Smooth muscle cell (in vitro differentiated cells): ENCODE results near the gene TMEM156. TPM values are rescaled to one million over a fixed set of nuclear protein-coding genes. Genes with fewer than 3 reads are reported as not detected.

Experiments
- DNase-seq: peaks from one replicate; lab custom pipeline; 2025; ENCODE audit not compliant: unreplicated experiment; lab: John Stamatoyannopoulos, UW
- H2AFZ ChIP-seq: fragments of 200-600 bp; sonication (generic); 2 replicates; pipeline ENCODE4 v1.6.0; 2016; ENCODE audit warnings: antibody characterized with exemption, low read depth, mild to moderate bottlenecking
- H3F3A ChIP-seq: fragments of 200-600 bp; sonication (generic); 2 replicates; pipeline ENCODE4 v1.6.0; 2017; ENCODE audit warnings: antibody characterized with exemption, low read depth
- H3K27ac ChIP-seq: fragments of 200-600 bp; sonication (generic); 2 replicates; pipeline ENCODE4 v1.5.1; 2016; ENCODE audit warnings: low read depth, mild to moderate bottlenecking
- H3K27me3 ChIP-seq: fragments of 200-600 bp; sonication (generic); 2 replicates; pipeline ENCODE4 v1.6.1; 2016; ENCODE audit warnings: low read depth, mild to moderate bottlenecking
- H3K36me3 ChIP-seq: fragments of 200-600 bp; sonication (generic); 2 replicates; pipeline ENCODE4 v1.5.1; 2016; ENCODE audit warnings: low read depth
- H3K4me1 ChIP-seq: fragments of 200-600 bp; sonication (generic); 2 replicates; pipeline ENCODE4 v1.5.1; 2016; ENCODE audit warnings: low read depth
- H3K4me2 ChIP-seq: fragments of 200-600 bp; sonication (generic); 2 replicates; pipeline ENCODE4 v1.6.0; 2016; ENCODE audit warnings: mild to moderate bottlenecking
- H3K4me3 ChIP-seq: fragments of 200-600 bp; sonication (generic); 2 replicates; pipeline ENCODE4 v1.5.1; 2016; ENCODE audit warnings: mild to moderate bottlenecking
- H3K79me2 ChIP-seq: fragments of 200-600 bp; sonication (generic); 2 replicates; pipeline ENCODE4 v1.6.0; 2016; ENCODE audit warnings: low read depth, mild to moderate bottlenecking
- H3K9ac ChIP-seq: fragments of 200-600 bp; sonication (generic); 2 replicates; pipeline ENCODE4 v1.6.0; 2016; ENCODE audit warnings: low read depth
- H3K9me3 ChIP-seq: fragments of 200-600 bp; sonication (generic); replicated peaks from 2 replicates; pipeline ENCODE4 v1.5.1; 2016; ENCODE audit warnings: low read depth
- H4K20me1 ChIP-seq: fragments of 200-600 bp; sonication (generic); 2 replicates; pipeline ENCODE4 v1.6.0; 2016; ENCODE audit warnings: low read depth
- WGBS: methylation state at CpG from one replicate; pipeline ENCODE4 v1.1.7; 2016; ENCODE audit warnings: low lambda C conversion rate; 5-methylcytosine and 5-hydroxymethylcytosine counted together
- polyA plus RNA-seq: library from polyadenylated mRNA; unstranded; fragments of >200 nt; fragmentation: Nextera tagmentation; extraction: Ambion mirVana; gene quantifications from 2 replicates; pipeline ENCODE4 v1.2.1, GENCODE V29; 2016
- total RNA-seq: library from RNA; depleted of rRNA; stranded (reverse); fragments of >200 nt; gene quantifications from 2 replicates; pipeline ENCODE4 v1.2.3, GENCODE V29; 2014
- TF ChIP-seq, protein P1 (sequence below): fragments of 200-600 bp; sonication (generic); IDR thresholded peaks from 2 replicates; pipeline ENCODE4 v1.5.1; 2017; ENCODE audit warnings: borderline replicate concordance, mild to moderate bottlenecking, antibody characterized with exemption; ENCODE audit not compliant: insufficient read depth, poor library complexity, severe bottlenecking

The TMEM156 gene
- total and polyA plus RNA-seq, 2 experiments from 2014 or later: 0.04 TPM; not detected in 1

DNA sequence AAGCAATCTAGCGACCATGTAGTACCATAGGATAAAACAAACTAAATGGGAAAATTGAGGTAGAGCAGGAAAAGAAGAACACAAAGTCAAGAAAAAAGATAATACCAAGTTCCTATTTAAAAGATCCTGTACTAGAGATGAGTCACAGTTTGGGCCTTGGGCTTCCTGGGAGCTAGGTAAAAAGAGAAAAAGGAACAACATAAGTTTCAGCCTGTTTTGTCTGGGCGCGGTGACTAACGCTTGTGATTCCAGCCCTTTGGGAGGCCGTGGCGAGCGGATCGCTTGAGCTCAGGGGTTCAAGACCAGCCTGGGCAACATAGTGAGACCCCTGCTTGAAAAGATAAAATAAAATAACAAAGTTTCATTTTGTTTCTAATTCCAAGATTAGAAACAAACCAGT is 14.0 kb upstream of the TMEM156 start:
- Histone ChIP-seq H3K4me3 (peak overlapping the region; percentile 68), H3K79me2 (peaks cover 50% of the 10 kb centered on the region), H4K20me1 (peaks cover 9% of the 10 kb centered on the region), H3K4me1 (peaks cover 15% of the 10 kb centered on the region), H3K27me3 (no peaks in the 10 kb centered on the region), H3F3A (peaks cover 8% of the 10 kb centered on the region), H3K9ac (no peak overlapping the region), H2AFZ (no peak overlapping the region), H3K9me3 (no peaks in the 10 kb centered on the region), H3K4me2 (peak overlapping the region; percentile 87), H3K36me3 (no peaks in the 10 kb centered on the region), H3K27ac (peak overlapping the region; percentile 78)
- 61% methylated on average over 8 of the region's 8 CpGs for WGBS
- DNase-seq: no peak
- TF ChIP-seq, protein P1, sequence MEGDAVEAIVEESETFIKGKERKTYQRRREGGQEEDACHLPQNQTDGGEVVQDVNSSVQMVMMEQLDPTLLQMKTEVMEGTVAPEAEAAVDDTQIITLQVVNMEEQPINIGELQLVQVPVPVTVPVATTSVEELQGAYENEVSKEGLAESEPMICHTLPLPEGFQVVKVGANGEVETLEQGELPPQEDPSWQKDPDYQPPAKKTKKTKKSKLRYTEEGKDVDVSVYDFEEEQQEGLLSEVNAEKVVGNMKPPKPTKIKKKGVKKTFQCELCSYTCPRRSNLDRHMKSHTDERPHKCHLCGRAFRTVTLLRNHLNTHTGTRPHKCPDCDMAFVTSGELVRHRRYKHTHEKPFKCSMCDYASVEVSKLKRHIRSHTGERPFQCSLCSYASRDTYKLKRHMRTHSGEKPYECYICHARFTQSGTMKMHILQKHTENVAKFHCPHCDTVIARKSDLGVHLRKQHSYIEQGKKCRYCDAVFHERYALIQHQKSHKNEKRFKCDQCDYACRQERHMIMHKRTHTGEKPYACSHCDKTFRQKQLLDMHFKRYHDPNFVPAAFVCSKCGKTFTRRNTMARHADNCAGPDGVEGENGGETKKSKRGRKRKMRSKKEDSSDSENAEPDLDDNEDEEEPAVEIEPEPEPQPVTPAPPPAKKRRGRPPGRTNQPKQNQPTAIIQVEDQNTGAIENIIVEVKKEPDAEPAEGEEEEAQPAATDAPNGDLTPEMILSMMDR: no peak

DNA sequence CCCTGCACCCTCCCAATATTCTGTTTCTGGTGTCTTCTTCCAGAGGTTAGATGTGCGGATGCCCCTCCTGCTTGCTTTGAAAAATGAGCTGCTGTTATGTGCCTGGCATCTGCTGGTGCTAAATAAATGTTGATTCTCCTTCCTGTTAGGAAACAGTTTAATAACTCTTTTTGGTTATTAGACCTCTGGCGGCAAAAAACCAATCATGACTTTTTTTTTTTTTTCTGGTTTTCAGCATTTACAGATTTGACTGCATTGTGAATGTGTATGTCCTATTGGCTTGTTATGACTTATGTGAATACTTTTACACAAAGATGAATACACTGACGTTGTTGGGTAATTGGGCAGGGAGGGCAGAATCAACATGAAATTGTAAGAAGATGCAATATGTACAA is 13.6 kb upstream of the TMEM156 start:
- Histone ChIP-seq H2AFZ (peak overlapping the region; percentile 53), H3K36me3 (no peaks in the 10 kb centered on the region), H3K79me2 (peaks cover 46% of the 10 kb centered on the region), H3K4me2 (peak overlapping the region; percentile 87), H4K20me1 (peaks cover 9% of the 10 kb centered on the region), H3K4me1 (peaks cover 15% of the 10 kb centered on the region), H3K27me3 (no peaks in the 10 kb centered on the region), H3K9ac (no peak overlapping the region), H3K4me3 (peak overlapping the region; percentile 68), H3F3A (peaks cover 8% of the 10 kb centered on the region), H3K27ac (peak overlapping the region; percentile 78), H3K9me3 (no peaks in the 10 kb centered on the region)
- DNase-seq: no peak
- WGBS: 24% methylated on average over 3 of the region's 3 CpGs
- TF ChIP-seq, protein P1: no peak

DNA sequence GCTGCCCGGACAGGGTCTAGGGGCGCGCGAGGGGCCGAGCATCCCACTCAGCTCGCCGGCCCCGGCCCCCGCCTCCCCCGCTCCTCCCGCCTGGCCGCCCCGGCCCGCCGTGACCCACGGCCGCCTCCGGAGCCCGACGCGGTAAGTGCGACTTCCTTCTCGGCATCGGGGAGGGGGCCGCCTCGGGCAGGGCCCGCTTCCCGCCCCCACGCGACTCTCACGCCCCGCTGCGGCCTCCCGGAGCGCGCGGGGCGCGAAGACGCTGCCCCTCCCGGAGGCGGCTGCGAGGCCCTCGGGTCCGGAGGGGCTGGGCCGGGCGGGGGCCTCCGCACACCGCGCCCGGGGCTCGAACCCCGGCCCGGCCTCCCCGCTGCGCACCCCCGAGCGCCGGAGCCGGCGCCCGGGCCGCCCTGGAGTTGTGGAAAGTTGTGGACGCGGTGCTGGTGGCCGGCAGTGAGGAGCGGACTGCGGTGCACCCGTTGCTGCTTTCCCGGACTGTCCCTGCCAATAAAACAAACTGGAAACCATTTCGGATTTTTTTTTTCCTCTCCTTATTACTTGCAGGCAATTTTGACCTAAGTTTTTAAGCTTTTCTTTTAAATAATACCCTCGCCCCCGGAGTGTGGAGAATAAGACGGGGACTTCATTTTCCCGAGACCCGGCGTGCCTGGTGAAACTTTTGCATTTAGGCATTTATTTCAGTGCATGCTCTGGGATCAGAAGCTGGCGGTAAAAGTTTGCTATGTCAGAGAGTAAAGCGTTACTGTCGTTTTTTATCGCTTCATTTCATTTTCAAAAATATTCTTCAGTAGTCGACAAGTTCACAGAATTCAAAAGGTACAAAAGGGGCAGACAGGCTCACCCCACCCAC is 13.0 kb upstream of the TMEM156 start:
- H3K27ac ChIP-seq: peak overlapping the region; percentile 78
- under 1% methylated on average over 27 of the region's 82 CpGs for WGBS
- H2AFZ ChIP-seq: peak overlapping the region; percentile 69
- no peaks in the 10 kb centered on the region for H3K36me3 ChIP-seq
- peaks cover 8% of the 10 kb centered on the region for H3F3A ChIP-seq
- peak overlapping the region; percentile 68 for H3K4me3 ChIP-seq
- peaks cover 40% of the 10 kb centered on the region for H3K79me2 ChIP-seq
- H3K4me2 ChIP-seq: peak overlapping the region; percentile 87
- H3K4me1 ChIP-seq: peaks cover 15% of the 10 kb centered on the region
- peaks cover 9% of the 10 kb centered on the region for H4K20me1 ChIP-seq
- peak; percentile 46 for DNase-seq
- H3K27me3 ChIP-seq: no peaks in the 10 kb centered on the region
- TF ChIP-seq, protein P1: no peak
- H3K9ac ChIP-seq: peak overlapping the region; percentile 45
- no peaks in the 10 kb centered on the region for H3K9me3 ChIP-seq
